ENCODE results near the gene RBM22. TPM values are rescaled to one million over a fixed set of nuclear protein-coding genes. Genes with fewer than 3 reads are reported as not detected.

Gene RBM22
- total RNA-seq, 6 donors from 2014 or later = 22.6 to 46.7 (median 37.6) TPM

GRCh38 chr5:150661821-150662596 is 38.9 kb downstream of the RBM22 start:
- TF ChIP-seq, protein P1, sequence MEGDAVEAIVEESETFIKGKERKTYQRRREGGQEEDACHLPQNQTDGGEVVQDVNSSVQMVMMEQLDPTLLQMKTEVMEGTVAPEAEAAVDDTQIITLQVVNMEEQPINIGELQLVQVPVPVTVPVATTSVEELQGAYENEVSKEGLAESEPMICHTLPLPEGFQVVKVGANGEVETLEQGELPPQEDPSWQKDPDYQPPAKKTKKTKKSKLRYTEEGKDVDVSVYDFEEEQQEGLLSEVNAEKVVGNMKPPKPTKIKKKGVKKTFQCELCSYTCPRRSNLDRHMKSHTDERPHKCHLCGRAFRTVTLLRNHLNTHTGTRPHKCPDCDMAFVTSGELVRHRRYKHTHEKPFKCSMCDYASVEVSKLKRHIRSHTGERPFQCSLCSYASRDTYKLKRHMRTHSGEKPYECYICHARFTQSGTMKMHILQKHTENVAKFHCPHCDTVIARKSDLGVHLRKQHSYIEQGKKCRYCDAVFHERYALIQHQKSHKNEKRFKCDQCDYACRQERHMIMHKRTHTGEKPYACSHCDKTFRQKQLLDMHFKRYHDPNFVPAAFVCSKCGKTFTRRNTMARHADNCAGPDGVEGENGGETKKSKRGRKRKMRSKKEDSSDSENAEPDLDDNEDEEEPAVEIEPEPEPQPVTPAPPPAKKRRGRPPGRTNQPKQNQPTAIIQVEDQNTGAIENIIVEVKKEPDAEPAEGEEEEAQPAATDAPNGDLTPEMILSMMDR (IDR thresholded peaks at IDR 0.05) = no peak
- no peak for TF ChIP-seq POLR2A (IDR thresholded peaks at IDR 0.05)
- TF ChIP-seq EP300 (IDR thresholded peaks at IDR 0.05) = no peak
- no peak for TF ChIP-seq POLR2AphosphoS5 (IDR thresholded peaks at IDR 0.05)
- no peaks in the 10 kb centered on the region for H3K27me3 ChIP-seq
- 82 to 87% methylated on average over 10 of the region's 10 CpGs for WGBS, 2 donors
- ATAC-seq (ENCODE audit: low FRiP score in 2 of 2) (no peak), DNase-seq (no peak)
- H3K4me1 ChIP-seq = peaks cover 5 to 24% (median 11%) of the 10 kb centered on the region in 4 donors
- no peak overlapping the region for H3K4me3 ChIP-seq
- no peak overlapping the region for H3K27ac ChIP-seq
- H3K9me3 ChIP-seq = no peaks in the 10 kb centered on the region
- no peaks in the 10 kb centered on the region for H3K36me3 ChIP-seq

- Histone ChIP-seq H3K27ac (peak within 1 kb of the TSS in 3 of 4 donors; percentile 3 to 49 (median 42)), H3K4me1 (peaks cover 12 to 28% (median 18%) of the 10 kb centered on the region in 4 donors), H3K36me3 (no peaks in the 10 kb centered on the region), H3K27me3 (no peaks in the 10 kb centered on the region), H3K9me3 (no peaks in the 10 kb centered on the region), H3K4me3 (no peak within 1 kb of the TSS)
- ATAC-seq (ENCODE audit: low FRiP score in 2 of 2) = no peak
- 71 to 78% methylated on average over 1 to 7 of the region's 7 CpGs for WGBS, 2 donors
- no peak for TF ChIP-seq POLR2A (IDR thresholded peaks at IDR 0.05)
- no peak for TF ChIP-seq POLR2AphosphoS5 (IDR thresholded peaks at IDR 0.05)
- no peak for TF ChIP-seq EP300 (IDR thresholded peaks at IDR 0.05)
- TF ChIP-seq, protein P1 (IDR thresholded peaks at IDR 0.05) = no peak
- DNase-seq = no peak
These were observed 39.8 kb downstream of the RBM22 start, which contains the start of gene MYOZ3 for GRCh38 chr5:150661086-150661485. Gene MYOZ3, plus strand, starts transcription at chr5:150661251. Its CDS starts 1,691 bp downstream, at chr5:150662942.

- peaks cover 15 to 32% (median 21%) of the 10 kb centered on the region in 4 donors for H3K4me1 ChIP-seq
- no peak for TF ChIP-seq POLR2A (IDR thresholded peaks at IDR 0.05)
- no peak for TF ChIP-seq POLR2AphosphoS5 (IDR thresholded peaks at IDR 0.05)
- TF ChIP-seq, protein P1 (IDR thresholded peaks at IDR 0.05) = no peak
- no peaks in the 10 kb centered on the region for H3K36me3 ChIP-seq
- H3K27me3 ChIP-seq = no peaks in the 10 kb centered on the region
- no peak for DNase-seq
- 65% methylated on average over 4 of the region's 4 CpGs for WGBS, 2 donors
- no peak overlapping the region for H3K4me3 ChIP-seq
- H3K9me3 ChIP-seq = no peaks in the 10 kb centered on the region
- ATAC-seq (ENCODE audit: low FRiP score in 2 of 2) = no peak
- H3K27ac ChIP-seq = peak overlapping the region in 3 of 4 donors; percentile 3 to 49 (median 42)
These were observed 40.6 kb downstream of the RBM22 start for GRCh38 chr5:150660108-150660831.

DNA sequence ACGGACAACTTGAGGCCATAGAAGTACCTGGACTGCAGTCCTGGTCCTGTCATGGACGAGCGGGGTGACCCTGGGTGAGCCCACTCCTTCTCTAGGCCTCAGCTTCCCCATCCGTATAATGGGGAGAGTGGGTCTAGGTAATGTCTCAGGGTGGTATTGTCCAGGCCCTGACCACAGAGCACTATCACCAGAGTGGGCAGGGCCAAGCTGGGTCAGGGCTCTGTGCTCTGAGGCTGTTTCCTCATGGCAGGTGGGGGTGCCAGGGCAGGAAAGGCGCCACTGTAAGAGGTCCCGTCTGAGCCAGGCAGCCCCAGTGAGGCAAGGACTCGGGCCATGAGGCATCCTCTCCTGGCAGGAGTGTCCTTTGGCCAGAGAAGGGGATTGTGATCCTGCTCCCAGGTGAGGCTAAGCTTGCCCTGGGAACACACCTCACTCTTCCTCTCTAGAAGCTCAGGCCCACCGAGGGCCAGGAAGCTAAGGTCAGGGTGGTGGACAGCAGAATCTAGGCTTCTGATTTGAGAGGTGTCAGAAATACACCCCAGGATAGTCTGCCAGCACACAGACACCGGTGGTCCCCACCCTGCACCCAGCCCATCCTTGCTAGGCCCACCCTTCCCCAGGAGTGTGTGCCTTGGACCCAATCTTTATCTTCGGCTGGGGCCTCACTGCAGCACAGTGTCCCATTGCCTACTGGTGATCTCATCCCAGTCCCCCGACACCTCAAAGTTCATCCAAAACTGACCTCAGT is 41.3 kb downstream of the RBM22 start:
- Histone ChIP-seq H3K4me3 (no peak overlapping the region), H3K27ac (peak overlapping the region in 3 of 4 donors; percentile 8 to 64 (median 49)), H3K4me1 (peaks cover 15 to 32% (median 21%) of the 10 kb centered on the region in 4 donors), H3K27me3 (no peaks in the 10 kb centered on the region), H3K9me3 (no peaks in the 10 kb centered on the region), H3K36me3 (no peaks in the 10 kb centered on the region)
- ATAC-seq (ENCODE audit: low FRiP score in 2 of 2) = no peak
- DNase-seq = no peak
- TF ChIP-seq, protein P1 (IDR thresholded peaks at IDR 0.05) = no peak
- TF ChIP-seq POLR2A (IDR thresholded peaks at IDR 0.05) (no peak), EP300 (IDR thresholded peaks at IDR 0.05) (no peak)
- 70 to 84% methylated on average over 6 to 11 of the region's 11 CpGs for WGBS, 2 donors
